NCI-H187 treated with DMSO at 0.1 percent for 48 hours (cell line): ENCODE results near the gene TTLL11.

Experiments
- DNase-seq: peaks from one replicate; lab custom pipeline; 2025; lab: John Stamatoyannopoulos, UW

TTLL11 gene

DNA sequence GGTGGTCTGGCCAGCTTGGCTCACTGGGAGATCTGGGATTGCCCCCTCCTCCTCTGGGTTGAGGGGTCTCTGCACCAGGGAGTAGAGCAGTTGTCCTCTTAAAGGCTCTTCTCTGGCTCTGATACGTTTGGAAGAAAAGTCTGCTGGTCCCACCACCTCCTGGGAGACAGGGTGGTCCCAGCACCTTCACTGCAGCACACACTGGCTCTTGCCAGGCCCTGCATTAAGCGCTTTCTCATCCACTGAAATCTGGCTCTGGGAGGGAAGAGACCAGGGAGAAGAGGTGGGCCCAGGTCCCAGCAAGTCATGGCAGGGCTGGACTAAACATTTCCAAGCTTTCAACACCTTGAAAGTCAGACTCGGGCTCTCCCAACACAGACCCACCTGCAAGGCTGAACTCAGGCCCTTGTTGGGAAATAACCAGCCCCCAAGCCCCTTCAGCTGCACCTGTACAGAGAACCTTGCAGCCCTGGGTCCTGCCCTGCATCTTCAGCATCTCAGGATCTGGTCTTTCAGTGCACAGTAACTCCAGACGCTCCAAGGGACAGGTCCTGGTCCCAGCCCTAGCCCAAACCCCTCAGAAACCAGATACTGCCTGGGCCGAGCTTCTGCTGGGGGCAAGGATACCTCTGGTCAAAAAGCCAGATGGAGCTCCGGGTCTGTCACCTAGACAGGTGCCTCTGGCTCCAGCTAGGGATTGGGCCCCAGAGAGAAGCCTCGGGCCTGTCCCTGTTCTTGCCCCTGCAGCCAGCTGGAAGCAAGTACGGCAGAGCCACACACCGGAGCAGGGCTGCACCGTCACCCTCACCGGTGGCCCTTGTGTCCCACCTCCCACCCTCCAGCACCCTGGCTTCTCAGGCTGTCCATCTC is 307.2 kb downstream of the TTLL11 start:
- no peak for DNase-seq

DNA sequence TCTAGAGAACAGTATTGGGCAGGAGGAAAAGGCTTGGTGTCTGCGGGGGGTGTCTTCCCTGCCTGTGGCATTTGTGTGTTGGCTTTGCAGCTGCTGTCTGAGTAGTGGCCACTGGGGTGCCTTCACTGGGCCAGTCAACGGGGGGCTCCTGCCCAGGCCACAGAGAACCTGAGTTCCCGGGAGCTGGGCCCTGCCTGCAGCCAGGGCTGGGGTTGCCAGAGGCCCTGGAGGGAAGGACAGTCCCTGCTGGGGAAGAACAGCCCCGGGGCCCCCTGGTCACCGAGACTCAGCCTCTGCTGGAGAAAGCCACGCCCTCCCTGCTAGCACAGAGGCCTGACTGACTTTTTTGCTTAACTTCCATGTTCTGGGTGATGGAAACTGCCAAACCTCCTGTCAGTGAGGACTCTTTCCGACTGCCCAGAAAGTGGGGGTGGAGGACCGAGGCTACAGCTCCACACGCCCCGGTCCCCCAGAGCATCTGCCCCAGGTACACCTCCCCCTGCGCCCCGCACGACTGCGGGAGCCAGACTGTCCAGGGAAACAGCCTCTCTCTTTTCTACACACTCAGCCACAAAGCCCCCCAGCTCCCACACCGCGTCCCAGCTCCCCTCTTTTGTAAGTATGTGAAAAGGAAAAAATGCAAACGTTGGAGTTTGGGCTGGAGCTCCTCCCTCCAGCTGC is 308.2 kb downstream of the TTLL11 start:
- DNase-seq, result no peak

DNA sequence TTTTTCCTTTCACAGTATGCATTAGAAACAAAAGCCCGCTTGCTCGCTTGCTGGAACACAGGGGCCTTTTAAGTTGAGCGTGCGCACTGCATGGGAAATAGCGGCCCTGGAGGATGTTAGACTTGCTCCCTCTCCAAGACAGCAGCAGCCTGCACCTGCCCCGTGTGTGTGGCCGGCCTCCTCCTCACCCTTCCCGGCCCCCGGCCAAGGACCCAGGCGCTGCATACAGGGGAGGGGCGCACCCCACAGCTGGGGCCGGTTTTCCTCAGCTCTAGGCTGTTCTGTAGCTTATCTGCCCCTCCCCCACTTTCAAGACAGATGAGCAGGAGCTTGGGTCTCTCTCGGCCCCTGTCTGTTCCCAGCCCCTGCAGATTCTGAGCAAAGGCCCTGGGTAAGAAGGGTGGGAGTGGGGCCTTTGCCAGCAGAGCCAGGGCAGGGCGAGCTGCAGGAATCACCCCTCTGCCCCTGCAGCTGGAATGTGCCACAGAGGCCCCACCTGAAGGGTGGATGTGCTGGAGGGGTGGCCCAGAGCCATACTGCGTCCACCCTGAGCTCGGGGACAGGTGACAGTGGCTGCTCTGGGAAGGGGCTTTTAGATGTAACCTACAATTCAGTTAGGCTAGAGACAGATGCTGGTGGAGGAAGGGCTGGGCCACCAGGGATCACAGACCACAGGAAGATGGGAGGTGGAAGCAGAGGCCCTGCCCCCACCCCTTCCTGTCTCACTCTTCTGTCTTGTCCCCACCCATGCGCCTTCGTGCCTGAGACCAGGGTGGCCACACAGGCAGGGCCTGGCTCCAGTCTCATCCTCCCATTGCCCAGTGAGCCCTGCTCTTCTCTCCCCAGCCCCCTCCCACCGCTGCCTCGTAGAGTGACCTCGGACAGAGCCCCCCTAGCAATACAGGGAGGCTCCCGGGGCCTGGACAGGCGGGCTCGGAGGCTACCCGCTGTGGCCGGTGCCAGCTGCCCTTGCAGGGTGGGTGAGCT is 309.3 kb downstream of the TTLL11 start:
- DNase-seq, result no peak

DNA sequence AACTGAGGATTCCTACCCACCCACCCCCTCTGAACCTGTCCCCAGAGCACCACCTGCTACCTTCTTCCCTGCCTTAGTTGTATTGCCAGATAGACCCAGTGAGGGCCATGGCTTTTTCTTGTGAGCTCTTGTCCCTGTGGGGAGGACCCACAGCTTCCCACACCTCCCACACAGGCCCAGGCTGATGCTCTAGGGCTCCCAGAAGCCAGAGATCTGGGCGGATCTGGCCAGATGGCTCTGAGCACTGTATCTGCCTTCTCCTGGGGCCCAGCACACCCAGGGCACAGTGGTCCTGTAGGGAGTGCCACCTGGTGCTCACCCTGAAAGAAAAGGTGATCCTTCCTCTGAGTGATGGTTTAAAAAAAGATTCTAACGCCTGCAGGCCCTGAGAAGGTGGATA is 310.0 kb downstream of the TTLL11 start:
- DNase-seq, result no peak

DNA sequence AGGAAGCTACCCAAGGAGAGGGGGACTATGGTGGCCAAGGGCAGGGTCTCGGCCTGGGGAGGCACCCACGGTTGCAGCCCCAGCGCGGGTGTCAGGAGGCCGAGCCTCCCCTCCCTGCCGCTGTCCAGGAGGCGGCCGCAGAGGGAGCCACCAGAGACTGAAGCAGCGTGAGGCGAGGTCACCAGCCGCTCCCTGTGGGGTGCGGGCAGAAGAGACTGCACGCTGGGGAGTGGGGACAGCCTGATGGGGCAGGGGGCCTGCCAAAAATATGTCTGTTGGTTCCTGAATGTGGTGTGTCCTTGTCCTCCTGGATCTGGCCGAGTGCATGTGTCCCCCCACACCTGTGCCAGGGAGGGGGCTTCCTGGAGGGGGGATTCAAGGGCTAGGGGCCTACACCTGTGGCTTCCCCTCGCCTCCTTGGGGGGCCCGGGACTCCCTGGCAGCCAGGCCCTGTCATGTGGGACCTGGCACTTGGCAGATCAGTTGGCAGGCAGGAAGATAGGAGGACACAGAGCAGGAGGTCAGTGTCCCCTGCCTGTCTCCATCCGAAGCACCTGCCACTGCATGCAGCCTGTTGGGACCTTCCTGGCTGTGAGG is 310.5 kb downstream of the TTLL11 start:
- no peak for DNase-seq

DNA sequence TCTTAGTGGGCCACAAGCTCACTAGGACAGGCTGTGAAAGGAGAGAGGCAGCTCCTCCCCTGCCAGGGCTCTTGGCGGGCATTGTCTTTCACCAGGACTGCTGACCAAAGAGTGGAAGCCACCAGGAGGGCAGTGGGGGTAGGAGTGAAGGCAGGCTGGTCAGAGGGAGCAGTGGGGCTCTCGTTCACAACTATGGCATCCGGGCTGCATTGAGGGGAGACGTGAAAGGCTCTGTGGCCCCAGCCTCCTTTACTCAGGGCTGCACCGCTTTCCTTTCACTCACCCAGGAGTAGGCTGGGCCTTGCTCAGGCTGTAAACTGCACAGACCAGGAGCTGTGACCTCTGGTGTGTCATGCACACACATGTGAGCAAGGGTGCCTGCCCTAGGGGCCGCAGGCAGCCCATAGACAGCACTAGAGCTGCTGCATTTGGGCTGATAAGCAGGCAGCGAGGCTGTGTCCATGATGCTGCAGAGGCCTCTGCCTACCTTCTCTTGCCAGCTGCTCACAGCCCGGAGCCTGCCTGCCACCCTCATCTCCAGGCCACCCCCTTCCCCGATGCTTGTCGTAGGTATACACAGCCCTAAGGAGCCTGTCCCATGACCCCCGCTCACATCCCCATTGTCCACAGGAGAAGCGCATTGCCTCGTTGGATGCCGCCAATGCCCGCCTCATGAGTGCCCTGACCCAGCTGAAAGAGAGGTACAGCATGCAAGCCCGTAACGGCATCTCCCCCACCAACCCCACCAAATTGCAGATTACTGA is 311.2 kb downstream of the TTLL11 start:
- no peak for DNase-seq

DNA sequence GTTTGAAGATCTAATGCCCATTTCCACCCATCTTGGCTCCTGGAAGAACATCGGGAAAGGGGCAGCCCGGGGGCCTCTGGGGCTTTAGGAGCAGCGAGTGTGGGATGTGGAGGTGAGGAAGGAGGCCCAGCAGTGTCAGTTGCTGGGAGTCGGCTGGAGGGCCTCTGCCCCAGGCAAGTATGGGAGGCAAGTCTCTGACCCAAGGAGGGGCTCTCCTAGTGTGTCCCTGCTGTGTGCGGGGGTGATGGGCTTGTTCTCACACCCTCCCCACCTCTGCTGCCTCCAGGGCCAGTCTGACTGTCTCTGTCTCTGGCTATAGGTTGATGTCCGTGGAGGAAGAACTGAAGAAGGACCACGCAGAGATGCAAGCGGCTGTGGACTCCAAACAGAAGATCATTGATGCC is 312.0 kb downstream of the TTLL11 start:
- no peak for DNase-seq

DNA sequence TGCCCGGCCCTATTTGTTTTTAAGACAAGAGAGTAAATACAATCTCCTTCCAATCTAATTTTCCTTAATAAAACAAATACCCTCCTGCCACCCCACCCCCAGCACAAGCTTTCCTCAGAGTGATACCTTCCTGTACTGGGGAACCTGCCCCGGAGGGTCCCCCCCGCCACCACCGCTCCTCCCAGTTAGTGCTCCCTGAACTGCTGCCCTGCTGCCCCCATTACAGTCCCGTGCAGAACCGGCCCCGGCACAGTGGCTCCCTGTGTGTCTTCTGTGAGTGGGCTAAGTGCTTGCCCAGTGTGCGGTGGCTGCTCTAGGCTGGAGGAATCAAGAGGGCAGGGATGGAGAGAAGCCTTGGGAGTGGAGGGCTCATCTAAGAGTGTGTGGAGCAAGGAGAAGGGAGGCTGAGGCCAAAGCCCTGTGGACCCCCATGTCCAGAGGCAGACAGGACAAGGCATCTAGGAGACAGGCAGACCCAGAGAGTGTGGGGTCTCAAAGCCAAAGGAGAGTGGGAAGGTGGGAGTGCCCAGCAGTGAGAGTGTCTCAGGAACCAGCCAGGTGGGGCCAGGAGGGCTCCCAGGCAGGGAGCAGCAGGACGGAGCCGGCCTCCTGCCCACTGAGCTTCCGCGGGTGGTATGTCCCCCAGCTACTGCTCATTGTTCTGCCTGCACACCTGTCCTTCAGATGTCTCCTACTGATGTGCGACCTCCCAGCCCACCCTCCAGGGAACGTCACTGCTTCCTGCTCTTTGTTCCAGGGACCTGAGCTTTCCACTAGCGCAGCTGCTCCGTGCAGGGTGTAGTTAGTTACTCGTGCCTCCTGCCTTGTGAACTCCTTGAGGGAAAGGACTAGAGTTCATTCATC is 312.7 kb downstream of the TTLL11 start:
- no peak for DNase-seq

DNA sequence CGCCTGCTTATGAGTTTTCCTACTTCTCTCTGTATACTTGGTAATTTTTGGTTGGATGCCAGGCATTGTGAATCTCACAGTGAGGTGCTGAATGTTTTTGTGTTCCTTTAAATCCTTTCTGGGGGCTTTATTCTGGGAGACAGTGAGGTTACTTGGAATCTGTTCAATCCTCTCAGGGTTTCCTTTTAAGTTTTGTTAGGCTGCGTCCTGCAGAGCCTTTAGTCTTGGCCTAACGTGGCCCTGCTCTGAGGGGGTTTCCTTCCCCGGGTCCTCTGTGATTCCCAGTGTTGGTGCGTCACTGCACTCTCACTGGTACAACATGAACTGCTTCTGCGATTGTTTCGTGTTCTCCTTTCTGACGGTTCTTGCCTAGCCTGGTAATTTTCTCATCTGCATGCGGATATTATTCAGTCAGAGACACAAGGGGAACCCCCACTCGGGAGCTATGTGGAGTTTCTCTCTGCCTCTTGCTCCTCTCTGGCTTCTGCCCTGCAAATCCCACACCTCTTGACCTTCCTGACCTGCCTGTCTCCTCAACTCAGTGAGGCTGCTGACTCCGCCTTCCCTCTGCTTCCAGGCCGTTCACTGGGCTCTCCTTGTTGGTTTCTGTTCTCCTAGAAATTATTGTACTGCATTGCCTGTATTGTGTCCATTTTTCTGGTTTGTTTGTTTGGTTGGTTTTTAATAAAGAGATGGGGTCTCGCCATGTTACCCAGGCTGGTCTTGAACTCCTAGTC is 313.6 kb downstream of the TTLL11 start:
- no peak for DNase-seq

DNA sequence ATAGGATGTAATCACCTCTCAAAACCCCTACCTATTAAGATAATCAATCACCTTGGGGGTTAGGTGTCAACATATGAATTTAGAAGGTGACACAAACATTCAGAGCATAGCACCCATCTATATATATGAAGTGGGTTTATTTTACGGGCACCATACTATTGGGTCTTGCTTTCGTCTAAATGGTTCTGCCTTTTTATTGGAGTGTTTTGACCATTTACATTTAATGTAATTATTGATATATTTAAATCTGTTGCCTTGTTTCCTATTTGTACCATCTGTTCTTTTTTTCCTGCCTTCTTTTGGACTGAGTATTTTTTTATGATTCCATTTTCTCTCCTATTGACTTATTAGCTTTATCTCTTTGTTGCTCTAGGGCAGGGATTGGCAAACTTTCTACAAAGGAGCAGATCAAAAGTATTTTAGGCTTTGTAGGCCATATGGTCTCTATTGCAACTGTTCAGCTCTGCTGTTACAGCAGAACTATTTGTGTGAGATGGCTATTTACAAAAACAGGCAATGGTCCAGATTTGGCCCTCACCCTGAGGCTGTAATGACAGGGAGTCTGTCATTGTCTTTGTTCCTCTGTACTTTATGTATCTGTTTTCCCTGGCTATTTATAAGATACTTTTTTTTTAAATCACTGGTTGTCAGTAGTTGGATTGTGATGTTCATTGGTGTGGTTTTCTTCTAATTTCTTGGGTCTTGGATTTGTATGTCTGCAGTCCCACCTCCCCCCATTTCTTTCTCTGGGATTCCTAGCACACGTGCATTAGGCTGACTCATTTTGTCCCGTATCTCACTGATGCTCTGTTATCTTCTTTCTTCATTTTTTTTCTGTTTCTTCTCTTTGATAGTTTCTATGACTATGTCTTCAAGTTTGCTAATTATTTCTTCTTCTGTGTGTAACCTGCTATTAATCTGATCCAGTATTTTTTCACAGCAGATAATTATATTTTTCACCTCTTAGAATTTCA is 314.6 kb downstream of the TTLL11 start:
- no peak for DNase-seq

DNA sequence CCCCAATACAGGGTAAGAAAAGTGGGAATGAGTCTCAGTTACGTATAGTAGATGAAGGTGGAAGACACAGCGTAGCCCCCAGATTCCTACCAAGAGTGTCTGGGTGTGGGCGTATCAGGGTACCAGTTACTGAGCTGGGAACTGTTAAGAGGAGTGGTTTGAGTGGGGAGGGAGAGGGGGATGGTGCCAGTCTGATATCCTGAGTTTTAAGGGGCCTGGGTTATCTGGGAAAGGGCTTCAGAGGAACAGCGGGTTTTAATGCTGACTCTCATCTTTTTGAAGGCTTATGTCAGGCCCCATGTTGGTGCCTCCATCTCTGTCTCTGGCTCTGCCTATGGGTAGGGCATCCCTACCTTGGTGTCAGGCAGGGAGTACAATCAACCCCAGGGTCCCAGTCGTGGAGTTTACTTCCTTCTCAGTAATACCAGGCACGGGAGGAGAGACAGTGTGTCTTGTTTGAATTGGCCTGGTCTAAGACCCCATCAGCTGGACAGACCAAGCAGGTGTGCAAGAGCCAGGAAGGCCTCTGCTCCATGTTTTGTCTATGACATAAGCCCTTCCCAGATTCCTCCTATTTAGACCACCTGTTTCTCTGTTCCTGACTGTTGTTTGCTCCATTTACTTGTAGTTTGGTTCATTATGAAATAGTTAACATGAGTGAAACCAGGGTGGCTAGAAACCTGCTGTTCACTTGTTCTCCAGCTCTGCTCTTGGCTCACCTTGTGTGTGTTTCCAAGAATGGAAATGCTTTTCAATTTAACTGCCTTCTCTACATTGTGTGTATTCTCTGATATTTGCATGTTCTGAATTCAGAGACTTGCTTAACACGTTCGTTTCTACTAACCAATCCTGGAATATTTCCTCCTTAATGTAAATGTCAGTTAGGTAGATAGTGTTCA is 316.1 kb downstream of the TTLL11 start:
- no peak for DNase-seq

DNA sequence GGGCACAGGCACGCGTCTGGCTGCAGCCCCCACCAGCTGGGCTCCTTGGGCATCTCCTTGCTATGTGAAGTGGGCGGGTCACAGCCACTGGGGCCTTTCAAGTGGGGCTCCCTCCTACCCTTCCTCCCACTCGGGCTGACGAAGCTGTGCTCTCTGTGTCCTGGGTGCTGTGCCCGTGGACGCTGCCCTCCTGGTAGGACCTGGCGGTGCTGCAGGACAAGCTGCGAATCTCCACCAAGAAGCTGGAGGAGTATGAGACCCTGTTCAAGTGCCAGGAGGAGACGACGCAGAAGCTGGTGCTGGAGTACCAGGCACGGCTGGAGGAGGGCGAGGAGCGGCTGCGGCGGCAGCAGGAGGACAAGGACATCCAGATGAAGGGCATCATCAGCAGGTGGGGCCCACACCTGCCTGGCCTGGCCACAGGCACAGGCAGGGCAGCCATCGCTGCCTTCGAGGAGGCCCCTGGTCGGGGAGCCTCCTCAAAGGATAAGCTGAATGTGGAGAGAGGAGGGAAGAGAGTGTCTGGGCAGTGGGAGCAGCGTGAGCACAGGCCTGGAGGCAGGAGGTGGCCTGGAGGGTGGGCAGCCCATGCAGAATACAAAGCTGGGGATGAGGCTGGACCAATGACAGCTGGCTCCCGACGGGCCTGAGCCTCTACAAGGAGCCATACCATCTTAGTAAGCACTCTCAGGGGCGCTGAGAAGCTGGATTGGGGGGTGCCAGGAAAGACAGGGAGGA is 316.9 kb downstream of the TTLL11 start:
- no peak for DNase-seq

DNA sequence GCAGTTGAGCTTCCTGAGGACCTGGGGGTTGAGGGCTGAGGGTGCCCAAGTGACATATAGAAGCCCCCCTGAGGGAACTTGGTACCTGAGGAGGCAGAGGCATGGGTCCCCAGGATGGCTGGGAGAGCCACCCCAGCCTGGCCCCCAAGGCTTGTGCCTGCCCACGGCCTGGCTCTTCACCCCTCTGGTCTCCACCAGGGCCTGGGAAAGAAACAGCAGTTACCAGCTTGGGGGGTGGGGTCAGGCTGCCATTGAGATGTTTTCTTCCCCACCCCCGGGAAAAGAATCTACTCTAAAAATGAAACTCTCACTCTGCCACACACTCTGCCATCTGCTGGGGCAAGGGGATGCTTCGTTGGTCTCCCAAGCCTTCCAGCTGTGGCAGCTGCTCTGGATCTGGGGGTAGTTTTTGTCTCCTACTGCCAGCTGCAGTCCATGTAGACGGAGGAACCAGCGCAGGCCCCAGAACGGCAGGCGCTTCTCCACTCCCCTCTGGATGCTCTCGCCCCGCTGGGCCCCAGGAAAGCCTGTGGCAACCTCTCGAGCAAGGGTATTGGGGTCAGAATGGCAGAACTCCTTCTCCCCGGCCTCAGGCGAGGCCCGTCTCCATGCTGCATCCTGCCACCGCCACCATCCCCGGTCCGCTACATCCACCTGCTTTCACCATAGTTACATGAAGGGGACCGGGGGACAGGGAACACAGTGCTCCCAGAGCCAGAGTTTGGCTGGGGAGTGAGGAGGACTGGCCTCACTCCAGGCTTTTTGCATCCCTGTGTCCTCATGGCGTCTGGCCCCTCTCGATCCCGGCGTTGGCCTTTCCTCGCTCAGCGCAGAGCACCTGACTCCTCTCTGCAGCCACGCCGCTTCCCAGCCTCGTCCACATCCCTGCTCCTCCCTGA is 318.1 kb downstream of the TTLL11 start:
- DNase-seq, result no peak

DNA sequence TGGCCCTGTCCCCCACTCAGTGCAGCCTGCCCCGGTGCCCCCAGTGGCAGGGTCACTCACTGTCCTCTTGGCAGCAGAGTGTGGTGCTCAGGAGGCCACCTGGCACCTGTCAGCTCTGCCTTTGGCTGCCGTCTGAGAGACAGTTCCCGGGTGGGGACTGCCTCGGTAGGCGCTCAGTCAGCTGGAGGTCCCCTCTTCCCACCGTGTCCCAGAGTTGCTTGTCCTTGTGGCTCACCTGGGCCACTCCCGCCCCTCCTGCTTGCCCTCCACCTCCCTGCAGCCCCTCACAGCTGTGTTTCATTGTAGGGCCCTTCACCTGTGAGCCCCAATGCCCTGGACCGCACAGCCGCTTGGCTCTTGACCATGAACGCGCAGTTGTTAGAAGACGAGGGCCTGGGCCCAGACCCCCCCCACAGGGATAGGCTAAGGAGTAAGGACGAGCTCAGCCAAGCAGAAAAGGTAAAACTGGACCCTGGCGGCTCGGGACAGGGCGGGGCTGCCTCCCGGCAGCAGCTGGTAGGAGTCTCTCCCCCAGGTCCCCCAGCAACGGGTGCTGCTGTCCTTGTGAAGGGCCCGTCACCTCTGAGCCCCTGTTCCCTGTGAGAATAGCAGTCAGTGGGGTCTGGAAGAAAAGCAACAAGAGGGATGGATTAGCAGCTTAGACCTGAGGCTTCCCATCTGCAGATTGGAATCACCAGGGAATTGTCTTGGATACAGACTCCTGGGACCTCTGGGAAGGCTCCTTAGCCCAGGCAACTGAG is 319.0 kb downstream of the TTLL11 start:
- no peak for DNase-seq
